HFF-Myc (cell line): ENCODE measurements around the gene IQSEC3.
"Not testable (repeated sequence)": the region's sequence is repeated elsewhere in the genome, so short reads cannot be mapped to it uniquely, and the experiment has no call there.

Source experiments
- DNase-seq: peaks from one replicate; pipeline ENCODE4 v3.0.0-alpha.2; 2011; ENCODE audit warnings: low read depth; ENCODE audit errors: extremely low read depth
- H3K4me3 ChIP-seq: replicated peaks from 2 replicates; pipeline ENCODE4 v1.5.1; 2011; ENCODE audit warnings: low read depth, mild to moderate bottlenecking, control low read depth, low read length
- CTCF ChIP-seq: IDR thresholded peaks from 2 replicates; pipeline ENCODE4 v1.5.1; 2012; ENCODE audit warnings: mild to moderate bottlenecking, low read depth, low read length, control low read depth; ENCODE audit errors: missing control alignments

Gene IQSEC3

GRCh38 chr12:185576-185955 lies 119.0 kb downstream of the IQSEC3 start:
- DNase-seq, result no peak
- TF ChIP-seq CTCF, result no peak

GRCh38 chr12:186006-186625 lies 119.5 kb downstream of the IQSEC3 start:
- no peak for DNase-seq
- no peak overlapping the region for H3K4me3 ChIP-seq
- no peak for TF ChIP-seq CTCF

More at GRCh38 chr12:185576-185955, 119.0 kb downstream of the IQSEC3 start:
- H3K4me3 ChIP-seq, result no peak overlapping the region

GRCh38 chr12:187986-188909 lies 121.7 kb downstream of the IQSEC3 start:
- peak overlapping the region; percentile 33; the same call in 1 of the 2 replicates for H3K4me3 ChIP-seq
- not testable (repeated sequence) for DNase-seq

- H3K4me3 ChIP-seq, result peak overlapping the region; percentile 33; the same call in 1 of the 2 replicates
- DNase-seq, result no peak
- TF ChIP-seq CTCF, result peak; percentile 52
These were observed 122.5 kb downstream of the IQSEC3 start for GRCh38 chr12:188910-189621.

- DNase-seq, result no peak
- no peak for TF ChIP-seq CTCF
- no peak overlapping the region for H3K4me3 ChIP-seq
These were observed 123.0 kb downstream of the IQSEC3 start for GRCh38 chr12:189622-189962.

GRCh38 chr12:190881-191280 lies 124.3 kb downstream of the IQSEC3 start:
- no peak overlapping the region for H3K4me3 ChIP-seq
- no peak for TF ChIP-seq CTCF
- no peak for DNase-seq

GRCh38 chr12:191541-191940 lies 125.0 kb downstream of the IQSEC3 start:
- no peak overlapping the region for H3K4me3 ChIP-seq
- DNase-seq, result no peak
- TF ChIP-seq CTCF, result no peak
